DMS79 treated with DMSO at 0.1 percent for 48 hours (cell line): Measurements from ENCODE around the gene CDC5L.
"Not testable (repeated sequence)": the region's sequence is repeated elsewhere in the genome, so short reads cannot be mapped to it uniquely, and the experiment has no call there.

Experiments
- DNase-seq: peaks from one replicate; lab custom pipeline; 2025; lab: John Stamatoyannopoulos, UW

Gene CDC5L

DNA sequence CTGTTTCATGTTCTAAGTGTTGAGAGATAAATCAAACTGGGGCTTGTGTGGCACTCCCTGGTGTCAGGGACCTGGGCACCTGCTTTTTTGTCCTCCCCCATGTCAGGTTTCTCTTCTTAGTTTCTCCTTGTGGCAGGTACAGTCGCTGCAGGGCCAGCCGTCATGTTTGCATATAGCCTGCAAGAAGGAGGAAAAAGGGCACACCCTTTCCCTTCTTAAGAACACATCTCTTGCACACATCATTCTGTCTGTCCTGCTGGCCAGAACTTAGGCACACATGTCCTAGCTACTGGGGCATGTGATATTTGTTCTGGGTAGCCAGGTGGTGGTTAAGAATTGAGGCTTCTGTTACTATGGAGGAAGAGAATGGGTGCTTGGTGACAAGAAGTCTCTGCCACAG lies 27.9 kb downstream of the CDC5L start:
- DNase-seq = no peak

DNA sequence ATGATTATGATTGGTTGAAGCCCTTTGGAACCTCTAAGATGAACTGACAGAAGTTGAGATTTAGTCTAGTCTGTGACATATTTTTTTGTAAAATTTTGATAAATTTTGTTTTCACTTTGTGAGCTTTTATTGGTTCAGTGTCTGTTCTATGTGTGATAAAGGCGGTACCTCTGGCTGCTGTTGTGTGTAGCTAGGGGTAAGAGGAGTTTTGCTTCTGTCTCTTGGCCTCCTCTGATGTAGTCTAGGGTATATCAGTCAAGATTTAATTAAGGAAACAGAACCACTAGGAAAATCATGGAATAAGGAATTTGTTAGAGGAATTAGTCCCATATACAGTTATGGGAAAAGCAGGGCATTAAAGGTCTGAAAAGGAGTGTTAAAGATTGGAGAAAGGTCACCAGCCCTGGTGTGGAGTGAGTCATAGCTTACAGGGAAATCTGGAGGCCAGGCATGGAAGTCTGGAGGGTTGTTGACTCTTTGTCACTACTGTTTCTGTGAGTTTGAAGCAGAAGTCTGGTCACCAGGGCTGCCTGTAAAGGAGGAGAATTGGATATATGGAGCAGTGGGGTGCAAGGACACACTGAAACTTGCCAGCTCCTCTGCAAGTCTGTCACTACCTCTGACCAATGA lies 28.5 kb downstream of the CDC5L start:
- DNase-seq = no peak

DNA sequence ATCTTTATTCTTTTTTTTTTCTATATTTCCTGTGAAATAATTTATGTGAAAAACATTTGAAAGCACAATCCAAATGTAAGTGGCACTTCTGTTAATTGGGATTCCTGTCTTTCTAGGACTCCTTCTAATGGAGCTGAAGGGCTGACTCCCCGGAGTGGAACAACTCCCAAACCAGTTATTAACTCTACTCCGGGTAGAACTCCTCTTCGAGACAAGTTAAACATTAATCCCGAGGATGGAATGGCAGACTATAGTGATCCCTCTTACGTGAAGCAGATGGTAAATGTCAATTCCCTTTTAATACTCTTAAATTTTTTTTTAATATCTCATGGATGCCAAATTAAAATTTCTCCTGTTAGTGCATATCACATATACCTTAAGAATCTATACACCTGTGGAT lies 35.0 kb downstream of the CDC5L start:
- DNase-seq = peak; percentile 6

DNA sequence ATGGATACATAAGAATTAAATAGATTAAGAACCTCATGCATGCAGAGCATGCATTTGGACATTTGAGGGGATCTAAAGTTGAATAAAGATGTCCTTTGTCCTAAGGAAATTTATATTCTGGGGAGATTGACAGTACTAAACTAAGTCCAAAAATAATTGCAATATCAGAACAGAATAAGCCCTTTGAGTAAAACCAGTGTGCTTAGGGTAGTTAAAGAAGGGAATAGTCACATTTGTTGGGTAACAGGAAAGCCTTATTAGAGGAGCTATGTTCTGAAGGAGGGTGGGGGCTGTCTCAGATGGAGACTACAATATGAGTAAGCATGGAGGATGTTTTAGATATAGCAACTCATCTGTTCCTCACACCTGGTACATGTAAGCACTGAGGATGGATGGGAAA lies 35.8 kb downstream of the CDC5L start:
- no peak for DNase-seq

DNA sequence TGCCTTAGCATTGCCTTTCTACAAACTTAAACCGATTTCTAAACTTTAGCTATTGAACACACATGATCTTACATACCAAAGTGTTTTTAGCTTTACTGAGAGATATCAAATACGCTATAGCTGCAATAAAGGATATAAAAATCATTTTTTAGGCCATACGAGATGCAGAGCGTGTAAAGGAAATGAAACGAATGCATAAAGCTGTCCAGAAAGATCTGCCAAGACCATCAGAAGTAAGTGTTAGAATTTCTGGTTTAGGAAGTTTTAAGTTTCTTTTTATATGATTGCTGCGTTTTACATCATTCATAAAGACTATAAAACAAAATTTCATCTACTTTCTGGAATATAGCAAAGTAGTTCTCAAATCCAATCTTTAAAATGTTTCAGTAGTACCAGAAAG lies 38.4 kb downstream of the CDC5L start:
- DNase-seq = no peak

DNA sequence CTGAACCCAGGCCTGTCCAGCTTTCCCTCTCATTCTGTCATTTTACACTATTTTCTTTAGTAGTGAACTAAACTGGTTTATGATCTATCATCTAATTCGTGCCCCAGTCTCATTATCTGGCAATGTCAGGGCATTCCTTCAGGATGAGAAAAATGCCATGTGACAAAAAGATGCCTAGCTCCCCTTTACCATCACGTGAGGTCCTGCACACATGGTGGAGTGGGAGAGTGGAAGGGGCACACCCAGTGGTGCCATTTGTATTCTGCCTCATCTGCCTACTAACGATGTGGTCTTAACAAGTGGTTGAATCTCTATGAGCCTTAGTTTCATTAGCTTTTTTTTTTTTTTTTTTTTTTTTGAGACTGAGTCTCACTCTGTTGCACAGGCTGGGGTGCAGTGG lies 41.2 kb downstream of the CDC5L start:
- DNase-seq = no peak

DNA sequence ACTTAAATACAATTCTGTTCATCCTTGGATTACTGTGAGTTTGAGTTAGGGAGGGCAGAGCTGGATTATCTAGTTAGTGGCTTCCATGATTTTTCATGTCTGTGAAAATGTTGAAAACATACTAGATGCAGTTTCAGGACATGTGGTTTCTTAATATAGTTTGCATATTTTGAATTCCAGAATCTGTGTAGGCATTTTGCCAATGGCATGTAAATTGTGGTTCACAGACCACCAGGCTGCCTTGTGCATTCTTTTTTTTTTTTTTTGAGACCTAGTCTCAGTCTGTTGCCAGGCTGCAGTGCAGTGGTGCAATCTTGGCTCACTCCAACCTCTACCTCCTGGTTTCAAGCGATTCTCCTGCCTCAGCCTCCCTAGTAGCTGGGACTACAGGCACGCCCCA lies 42.8 kb downstream of the CDC5L start:
- no peak for DNase-seq

DNA sequence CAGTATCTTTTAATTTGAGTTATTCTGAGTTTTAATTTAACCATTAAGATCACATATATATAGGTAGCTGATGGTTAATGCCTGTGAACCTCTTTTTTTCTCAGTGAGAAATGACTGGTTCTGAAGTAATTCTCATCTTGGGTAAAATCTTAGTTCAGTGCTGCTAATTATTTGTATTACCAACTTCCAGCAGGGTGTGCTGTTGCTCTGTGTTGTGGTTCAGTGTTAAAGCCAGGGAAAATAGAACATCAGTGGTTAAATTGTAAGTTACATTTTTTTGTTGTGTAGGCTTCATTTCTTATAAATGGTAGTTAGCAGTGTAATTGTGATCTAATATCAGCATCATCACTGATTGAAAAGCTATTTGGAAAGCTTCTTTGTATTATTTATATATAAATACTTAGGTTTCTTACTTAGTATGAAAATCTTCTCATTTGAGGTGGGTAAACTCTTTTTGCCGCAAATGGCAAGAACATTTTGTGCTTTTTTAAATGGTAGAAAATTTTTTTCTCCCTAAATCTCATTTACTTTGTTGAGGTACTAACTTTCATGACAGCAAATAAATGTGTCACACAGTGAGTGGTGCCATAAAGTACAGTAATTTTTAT lies 43.7 kb downstream of the CDC5L start:
- peak; percentile 37 for DNase-seq

DNA sequence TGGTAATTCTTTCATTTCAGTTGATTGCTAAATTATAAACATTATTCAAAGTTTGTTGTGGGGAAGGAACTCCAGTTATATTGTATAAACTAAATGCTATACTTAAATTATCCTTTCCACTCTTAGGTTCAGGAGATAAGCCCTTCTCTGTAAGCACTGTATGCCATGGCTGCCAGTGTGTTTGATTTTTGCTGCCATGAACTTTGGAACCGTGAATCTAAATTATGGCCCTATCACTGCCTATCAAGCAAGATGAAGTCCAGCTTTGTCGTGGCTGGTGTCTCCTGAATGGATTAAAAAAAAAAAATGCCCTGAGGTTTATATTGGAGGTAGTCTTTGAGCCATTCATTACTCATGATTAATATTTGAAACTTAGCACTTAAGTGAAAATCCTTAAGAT lies 44.7 kb downstream of the CDC5L start:
- DNase-seq = no peak

DNA sequence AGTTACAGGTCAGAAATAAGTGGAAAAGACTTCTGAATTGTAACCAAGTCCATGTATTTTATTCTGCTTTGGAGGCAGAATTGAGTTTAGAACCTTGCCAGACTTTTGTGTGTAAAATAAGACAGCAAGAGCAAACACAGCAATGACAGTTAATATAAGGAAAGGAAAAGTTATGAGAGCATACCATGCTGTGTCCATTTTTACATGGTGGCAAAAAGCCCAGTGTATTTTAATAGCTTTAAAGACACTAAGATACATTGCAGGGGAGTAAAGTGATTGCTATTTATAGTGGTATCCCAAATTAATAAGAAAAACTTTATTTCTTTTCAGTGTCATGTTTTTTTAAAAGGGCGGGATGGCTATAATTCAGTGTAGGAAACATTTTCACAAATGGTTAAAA lies 45.2 kb downstream of the CDC5L start:
- no peak for DNase-seq

DNA sequence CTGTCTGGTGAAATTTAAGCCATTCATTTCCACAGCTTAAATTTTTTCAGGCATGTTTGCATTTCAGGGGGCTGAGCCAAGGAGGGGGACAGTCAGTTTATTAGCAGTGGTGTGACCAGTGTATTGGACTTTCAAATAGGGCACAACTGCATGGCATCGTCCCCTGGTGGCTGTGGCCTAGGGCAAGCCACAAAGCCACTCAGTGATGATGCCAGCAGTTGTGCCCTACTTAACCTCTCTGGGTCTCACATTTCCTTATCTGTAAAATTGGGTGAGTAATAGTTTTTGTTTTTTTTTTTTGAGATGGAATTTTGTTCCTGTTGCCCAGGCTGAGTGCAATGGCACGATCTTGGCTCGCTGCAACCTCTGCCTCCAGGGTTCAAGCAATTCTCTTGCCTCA lies 48.0 kb downstream of the CDC5L start:
- no peak for DNase-seq

DNA sequence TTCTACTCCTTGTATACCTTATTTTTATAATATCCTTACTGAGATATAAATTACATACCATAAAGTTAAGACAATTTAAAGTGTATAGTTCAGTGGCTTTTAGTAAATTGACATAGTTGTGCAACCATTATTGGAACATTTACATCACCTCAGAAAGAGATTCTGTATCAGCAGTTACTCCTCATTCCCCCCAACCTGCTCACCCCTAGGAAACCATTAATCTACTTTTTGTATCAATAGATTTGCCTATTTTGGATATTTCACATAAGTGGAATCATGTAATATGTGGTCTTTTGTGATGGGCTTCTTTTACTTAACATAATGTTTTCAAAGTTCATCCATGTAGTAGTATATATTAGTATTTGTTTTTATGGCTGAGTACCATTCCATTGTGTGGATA lies 51.3 kb downstream of the CDC5L start:
- DNase-seq = no peak

DNA sequence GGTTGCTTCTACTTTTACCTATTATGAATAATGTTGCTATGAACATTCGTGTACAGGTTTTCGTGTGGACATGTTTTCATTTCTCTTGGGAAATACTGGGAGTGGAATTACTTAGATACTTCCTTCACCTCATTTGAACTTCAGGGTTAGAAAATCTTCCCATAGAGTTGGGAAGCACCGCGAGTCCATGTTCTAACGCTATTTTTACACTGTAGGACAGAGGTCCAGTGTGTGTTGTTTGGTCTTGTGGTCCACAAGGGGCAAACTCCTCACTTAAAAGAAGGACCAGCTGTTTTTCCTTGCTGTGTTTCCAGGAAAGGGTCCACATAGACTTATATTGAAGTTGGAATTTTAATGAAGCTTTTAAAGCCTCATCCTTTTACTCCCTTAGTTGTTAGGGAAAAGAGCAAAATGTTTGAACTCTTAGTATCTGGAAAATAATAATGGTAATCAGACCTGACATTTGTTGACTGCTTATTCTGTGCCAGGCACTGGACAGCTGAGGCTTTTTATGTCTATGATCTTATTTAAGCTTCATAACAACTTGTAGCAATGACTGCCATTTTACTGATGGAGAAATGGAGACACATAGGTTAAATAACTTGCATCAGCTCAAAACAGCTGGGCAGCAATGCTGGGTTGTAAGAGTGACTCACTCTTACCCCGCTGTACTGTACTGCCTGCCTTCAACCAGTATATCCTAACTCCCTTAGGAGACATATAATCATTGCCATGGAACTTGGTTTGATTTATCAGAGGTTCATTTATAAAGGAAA lies 52.0 kb downstream of the CDC5L start:
- no peak for DNase-seq

DNA sequence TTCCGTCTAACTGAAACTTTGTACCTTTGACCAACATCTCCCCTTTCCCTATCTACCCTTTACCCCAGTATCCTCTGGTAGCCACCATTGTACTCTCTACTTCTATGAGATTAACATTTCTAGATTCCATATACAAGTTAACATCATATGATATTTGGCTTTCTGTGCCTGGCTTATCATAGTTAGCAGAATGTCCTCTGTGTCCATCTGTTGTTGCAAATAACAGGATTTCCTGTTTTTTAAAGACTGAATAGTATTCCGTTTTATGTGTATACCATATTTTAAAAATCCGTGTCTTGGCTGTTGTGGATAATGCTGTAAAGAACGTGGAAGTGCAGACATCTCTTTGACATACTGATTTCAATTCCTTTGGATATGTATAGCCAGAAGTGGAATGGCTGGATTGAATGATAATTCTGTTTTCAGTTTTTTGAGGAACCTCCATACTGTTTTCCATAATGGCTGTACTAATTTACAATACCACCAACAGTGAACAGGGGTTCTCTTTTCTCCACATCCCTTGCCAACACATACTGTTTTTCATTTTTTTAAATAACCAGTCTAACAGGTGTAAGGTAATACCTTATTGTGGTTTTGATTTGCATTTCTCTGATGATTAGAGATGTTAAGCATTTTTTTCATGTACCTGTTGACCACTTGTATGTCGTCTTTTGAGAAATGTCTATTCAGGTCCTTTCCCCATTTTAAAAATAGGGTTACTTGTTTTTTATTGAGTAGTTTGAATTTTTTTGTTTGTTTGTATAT lies 53.8 kb downstream of the CDC5L start:
- no peak for DNase-seq

DNA sequence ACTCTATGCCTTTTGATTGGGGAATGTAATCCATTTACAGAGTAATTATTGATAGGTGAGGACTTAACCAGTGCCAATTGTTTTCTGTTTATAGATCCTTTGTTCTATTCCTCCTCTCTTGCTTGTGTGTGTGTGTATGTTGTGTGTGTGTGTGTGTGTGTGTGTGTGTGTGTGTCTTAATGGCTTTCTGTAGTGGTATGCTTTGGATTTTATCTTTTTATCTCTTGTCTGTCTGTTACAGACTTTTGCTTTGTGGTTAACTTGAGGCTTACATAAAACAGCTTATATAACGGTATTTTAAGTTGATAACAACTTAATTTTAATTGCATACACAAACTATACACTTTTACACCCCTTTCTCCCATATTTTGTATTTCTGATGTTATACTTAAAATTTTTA lies 54.7 kb downstream of the CDC5L start:
- no peak for DNase-seq

DNA sequence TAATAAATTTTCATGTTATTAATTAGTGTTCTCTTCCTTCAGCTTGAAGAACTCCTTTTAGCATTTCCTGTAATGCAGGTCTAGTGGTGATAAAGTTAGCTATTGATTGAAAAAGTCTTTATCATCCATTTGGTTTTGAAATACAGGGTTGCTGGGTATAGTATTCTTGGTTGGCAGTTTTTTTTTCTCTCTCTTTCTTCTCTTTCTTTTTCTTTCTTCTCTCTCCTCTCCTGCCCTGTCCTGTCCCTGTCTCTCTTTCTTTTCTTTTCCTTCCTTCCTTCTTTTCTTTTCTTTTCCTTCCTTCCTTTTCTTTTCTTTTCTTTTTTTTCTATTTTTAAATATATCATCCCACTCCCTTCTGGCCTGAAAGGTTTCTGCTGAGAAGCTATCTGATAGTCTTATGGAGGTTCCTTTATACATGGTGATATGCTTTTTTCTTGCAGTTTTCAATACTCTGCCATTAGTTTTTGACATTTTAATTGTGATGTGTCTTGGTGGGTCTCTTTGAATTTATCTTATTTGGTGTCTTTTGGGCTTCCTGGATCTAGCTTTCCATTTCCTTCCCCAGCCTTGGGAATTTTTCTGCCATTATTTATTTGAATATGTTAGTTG lies 55.4 kb downstream of the CDC5L start:
- DNase-seq = no peak

DNA sequence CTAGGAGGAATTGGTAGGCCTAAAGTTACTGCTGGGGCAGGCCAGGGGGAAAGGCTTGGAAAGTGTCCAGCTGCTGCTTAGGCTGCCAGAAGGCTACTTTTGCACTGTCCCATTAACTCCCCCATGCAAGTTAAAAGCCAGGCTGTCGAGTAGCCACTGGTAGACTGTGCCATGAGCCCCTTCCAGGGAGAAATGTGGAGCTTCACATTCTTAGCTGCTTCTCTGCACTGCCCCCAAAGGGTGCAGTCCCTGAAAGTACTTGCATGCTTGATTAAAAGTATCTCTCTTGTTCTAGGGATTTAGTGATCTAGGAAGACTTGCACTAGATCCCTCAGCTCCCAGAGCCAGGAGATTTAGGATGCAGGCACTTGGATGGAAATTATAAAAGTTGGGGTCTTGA lies 57.3 kb downstream of the CDC5L start:
- DNase-seq = no peak

DNA sequence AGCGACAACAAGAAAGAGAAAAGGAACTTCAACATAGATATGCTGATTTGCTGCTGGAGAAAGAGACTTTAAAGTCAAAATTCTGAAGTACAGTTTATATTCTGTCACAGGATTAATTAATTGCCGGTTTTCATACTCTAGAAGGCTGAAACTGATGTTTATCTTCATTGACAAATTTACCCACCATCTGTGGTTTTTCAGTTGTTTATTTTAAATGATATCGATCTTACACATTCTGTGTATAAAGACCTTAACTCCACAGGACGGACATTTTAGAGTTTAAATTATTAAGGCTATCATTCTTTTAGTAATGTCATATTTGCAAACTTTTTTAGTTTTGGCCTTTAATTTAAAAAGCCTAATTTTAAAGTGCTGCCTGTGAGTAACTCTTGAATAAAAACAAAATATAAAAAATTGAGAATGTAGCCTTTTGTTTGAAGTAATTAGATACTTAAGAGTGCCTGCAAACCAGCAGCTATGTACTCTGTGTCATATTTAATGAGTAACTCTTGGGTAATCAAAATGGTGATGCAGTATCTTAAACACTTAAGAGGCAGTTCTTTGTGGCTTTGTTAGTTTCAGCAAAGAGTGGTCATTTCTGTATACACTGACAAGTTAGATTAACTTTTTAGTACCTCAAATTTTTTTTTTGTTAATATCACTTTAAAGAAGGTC lies 59.3 kb downstream of the CDC5L start:
- no peak for DNase-seq

DNA sequence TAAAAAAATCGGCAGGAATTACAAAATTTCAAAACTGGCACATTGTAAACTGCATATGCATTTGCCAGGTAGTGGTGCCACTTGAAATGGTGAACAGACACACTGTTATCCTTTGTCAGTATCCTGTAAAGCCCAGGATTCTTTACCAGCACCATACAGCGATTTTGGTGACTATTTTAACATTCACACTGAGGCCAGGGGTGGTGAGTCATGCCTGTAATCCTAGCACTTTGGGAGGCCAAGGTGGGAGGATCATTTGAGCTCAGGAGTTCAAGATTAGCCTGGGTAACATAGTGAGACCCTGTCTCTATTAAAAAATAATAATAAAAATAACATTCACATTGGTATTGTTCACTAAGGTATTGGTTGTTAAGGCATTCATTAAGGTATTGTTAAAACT lies 61.7 kb downstream of the CDC5L start:
- not testable (repeated sequence) for DNase-seq

DNA sequence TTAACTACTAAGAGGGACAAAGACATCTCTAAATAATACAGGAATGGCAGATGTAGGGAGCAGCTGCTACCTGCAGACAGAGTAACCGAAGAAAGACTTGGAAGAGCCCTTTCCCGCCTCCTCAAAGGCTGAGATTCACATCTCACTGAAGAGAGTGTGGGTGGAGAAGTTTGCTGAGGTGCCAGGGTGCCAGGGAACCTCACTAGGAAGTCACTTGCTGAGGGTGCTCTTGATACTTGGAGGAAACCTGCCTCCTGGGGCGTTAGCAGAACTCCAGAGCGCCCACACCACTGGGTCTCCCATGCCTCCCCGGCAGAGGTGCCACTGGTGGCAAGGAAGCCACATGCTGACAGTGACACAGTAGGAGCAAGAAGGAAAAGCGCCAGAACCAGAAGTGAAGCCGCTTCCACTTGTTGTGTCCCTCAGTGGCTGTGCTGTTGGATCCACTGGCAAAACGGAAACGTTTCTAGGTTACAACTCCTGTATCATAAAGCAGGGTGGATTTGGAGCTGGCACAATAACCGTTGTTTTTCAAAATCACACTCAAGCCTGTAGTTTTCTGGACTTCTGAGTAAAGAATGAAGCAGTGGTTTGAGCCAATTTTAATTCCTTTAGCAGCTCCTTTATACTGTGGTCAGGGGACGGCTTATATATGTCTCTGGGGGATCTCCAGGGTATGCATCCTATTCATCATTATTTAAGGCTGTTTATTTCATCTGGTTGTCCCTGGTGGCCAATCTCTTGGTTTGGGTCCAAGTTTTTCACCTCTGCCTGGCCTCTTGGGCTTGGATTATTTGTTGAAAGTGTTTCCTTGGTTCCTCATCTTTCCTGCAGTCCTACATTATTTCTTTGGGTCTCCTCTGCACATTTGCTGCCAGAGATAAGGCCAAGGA lies 64.5 kb downstream of the CDC5L start:
- no peak for DNase-seq

DNA sequence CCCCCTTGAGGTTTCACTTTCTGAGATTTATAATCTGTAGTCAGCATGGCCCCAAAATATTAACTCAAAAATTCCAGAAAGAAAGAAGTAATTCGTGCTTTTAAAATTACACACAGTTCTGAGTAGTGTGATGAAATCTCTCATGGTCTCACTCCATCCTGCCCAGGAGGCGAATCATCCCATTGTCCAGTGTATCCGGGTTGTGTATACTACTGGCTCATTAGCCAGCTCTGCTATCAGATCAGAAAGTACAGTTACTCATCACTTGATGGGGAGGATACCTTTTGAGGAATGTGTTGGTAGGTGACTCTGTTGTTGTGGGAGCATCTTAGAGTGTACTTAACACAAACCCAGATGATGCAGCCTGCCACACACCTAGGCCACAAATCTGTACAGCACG lies 65.2 kb downstream of the CDC5L start:
- DNase-seq = no peak
